ENCODE measurements around the gene MT1G. TPM values are rescaled to one million over a fixed set of nuclear protein-coding genes. Genes with fewer than 3 reads are reported as not detected.
"Not testable (repeated sequence)": the region's sequence is repeated elsewhere in the genome, so short reads cannot be mapped to it uniquely, and the experiment has no call there.

The MT1G gene
- polyA plus RNA-seq, 3 donors, result 1,258 to 2,088 (median 1,548) TPM

DNA sequence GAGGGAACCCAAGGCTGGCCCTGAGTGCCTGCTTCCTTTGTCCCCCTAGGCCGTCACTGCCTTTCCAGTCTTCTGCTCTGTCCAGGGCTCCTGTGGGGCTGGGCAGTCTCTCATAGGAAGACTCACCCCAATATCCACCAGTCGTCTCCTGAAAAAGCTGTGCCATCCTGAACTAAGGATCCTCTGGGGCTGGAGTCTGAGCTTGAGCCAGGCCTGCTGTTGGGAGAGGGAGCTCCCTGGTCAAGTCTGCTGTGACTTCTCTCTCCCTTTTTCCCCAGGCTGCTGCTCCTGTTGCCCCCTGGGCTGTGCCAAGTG, 2.7 kb upstream of the MT1G start:
- WGBS, 3 donors, result 29 to 76% (median 71%) methylated on average over 2 of the region's 2 CpGs

DNA sequence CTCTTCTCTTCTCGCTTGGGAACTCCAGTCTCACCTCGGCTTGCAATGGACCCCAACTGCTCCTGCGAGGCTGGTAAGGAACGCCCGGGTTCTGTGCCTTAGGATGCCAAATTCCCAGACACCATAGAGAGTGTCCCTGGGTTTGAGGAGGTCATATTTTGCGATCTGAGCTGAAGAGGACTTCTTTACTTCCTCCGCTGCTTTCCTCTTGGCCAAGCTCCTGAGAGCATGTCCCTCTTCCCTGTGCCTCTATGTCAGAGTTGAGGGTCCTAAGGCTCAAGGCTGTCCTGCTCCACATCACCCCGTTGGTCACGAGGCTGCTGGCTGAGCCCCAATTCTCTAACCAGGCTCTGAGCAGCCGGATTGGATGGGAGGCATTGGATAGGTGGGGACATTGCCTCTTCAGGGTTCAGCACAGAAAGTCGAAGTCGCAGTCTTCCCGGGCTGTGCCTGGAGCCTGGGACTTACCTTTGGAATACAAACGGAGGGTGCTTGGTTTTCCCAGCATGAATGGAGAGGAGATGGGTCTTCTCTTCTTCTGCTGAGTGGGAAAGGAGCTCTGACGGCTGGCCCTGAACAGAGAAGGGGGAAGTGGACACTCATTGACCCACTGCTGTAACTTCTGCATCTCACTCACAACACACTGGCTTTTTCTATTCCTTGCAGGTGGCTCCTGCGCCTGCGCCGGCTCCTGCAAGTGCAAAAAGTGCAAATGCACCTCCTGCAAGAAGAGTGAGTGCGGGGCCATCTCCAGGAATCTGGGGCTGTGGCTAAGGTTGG, 2.2 kb upstream of the MT1G start:
- no peak overlapping the region for H3K27ac ChIP-seq (ENCODE audit: low read depth, low read length)
- 17 to 26% (median 22%) methylated on average over 19 of the region's 19 CpGs for WGBS, 3 donors

More for the DNA sequence above, 2.7 kb upstream of the MT1G start:
- no peak overlapping the region for H3K27ac ChIP-seq (ENCODE audit: low read depth, low read length)

DNA sequence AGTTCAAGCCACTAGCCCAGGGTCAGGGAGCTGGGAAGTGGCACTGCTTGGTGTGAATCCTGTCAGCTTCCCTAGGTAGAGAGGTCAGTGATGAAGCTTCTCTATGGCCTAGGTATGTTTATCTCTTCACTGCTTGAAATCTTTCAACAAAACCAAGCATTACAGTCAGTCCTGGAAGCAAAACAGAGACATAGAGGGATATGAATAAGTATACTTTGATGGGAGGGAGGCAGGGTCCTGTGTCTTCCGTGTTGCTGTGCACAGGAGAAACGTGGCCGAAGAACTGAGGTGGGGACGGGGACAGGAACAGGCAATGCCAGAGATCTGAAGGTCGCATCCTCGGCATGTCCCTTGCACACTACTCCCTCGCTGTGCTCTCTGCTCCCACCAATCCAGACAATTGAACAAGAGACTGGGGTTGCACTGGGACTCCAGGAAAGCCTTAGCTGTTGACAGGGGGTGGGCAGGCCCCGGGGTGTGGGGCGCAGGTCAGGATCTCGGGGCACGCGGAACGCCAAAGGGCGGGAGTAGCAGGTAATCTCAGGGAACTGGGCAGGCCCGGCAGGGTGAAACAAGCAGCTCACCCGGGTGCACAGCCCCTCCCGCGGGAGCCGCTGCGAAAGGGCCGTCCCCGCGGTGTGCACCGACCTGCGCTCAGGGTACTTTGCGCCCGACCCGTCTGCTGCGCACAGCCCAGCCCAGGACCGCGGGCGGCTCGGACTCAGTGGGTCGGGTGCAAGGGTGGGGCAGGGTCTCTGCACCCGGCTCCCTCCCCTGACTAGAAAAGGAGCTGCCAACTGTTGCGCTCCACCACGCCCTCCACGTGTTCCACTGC, 1.4 kb upstream of the MT1G start, which contains the start of gene MT1H:
MT1H (plus strand) TSS at position 810 of the 835 bp plus-strand sequence. CDS start 71 bp downstream, outside the sequence.
- 12 to 19% (median 17%) methylated on average over 37 to 38 of the region's 38 CpGs for WGBS, 3 donors
- H3K27ac ChIP-seq (ENCODE audit: low read depth, low read length), result no peak within 1 kb of the TSS

DNA sequence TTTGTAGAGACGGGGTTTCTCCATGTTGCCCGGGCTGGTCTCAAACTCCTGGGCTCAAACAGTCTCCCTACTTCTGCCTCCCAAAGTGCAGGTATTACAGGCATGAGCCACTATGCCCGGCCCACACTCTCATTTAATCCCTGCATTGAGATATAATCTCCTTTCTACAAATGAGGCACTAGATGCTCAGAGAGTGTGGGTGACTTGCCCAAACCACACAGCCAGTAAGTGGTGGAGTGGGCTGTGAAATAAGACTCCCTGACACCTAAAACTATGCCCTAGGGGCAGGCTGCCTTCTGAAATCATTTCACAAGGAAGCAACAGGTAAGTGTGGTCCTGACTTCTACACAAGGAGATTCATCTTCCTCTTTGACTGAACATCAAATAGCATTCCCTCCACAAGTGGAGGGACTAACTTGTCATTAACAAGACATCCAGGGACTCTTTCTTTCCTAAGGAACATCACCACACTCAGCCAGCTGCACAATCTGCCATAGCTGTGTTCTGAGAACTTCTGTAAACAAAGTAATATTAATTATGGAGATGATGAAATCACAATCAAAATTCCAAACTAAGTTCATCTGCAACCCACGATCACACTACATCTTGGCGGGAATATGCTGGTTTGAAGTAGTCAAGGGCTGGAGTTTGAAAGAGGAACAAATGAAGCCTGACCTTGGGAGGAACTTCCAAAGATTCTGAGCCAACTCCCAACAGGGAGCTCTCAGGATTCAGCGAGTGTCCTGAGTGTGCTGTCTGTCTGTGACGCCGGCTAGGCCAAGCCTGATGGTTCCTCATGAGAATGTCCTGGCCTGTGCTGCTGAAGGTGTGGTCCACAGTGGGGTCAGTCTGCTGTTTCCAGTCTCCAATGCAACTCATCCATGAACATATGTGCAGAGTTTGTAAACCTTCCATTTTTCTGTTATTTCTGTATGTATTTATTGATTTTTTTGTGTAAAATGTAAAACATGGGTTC, 2.3 kb downstream of the MT1G start:
- H3K27ac ChIP-seq (ENCODE audit: low read depth, low read length), result not testable (repeated sequence)
- WGBS, 3 donors, result 35 to 66% (median 63%) methylated on average over 8 of the region's 8 CpGs

DNA sequence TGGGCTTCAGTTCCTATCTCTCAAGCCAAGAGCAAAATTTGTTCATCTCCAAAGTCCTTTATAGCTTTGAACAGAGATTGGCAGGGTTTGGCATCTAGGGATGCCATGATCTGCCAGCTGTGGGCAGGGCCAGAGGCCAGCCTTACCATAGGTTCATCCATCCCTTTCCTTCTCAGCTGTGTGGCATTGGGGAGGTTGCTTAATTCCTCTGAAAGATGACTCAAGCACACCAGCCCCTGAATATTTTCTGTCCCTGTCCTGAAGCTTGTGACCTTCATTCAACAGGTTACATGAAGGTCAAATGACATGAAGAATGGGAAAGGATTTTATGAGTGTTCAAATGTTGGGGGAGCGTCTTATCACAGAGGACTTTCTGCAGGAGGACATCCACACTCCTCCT, 3.4 kb downstream of the MT1G start:
- WGBS, 3 donors, result 89 to 97% (median 92%) methylated on average over 1 of the region's 1 CpG
- H3K27ac ChIP-seq (ENCODE audit: low read depth, low read length), result no peak overlapping the region

DNA sequence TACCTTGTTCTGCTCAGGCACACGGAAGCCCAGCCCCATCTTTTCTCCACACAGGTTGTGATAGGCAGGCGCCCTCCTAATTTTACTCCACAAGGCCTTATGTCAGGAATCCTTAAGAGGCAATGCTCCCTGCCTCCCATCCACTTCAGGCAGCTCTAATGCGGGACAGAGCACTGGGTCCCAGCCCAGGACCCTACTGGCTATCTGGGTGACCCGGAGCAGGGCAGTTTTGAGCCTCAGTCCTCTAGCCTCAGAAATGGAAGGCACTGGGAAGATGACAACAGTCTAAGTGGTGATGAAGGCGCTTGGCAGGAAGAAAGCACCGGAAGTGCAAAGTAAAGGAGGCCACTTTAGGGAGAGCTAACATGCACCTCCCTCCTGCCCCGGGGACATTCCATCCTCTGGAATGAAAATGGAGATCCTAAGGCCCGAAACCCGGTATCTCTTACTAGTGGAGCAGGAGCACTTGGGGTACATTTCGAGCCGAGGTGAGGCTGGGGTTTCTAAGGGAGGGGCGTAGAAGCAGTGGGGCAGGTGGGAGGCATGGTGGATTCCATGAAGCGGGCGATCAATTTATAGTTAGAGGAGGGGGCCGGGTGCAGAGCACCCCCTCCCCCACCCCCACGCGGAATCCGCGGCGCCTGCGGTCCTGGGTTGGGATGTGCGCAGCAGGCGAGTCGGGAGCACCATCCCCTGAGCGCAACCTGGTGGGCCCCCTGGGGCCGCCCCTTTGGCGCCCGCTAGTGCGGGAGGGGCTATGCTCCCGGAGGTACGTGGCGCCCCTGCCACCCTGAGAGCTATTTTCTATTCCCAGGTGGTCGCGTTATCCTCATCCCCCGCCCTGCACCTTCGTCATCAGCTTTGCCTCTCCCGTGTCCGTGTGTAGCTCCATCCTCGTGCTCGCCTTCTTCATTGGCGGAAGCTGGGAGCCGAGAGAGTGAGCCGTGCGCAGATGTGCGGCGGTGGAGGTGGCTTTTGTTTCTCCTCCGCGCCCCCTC, 5.2 kb downstream of the MT1G start:
- H3K27ac ChIP-seq (ENCODE audit: low read depth, low read length), result no peak overlapping the region
- 14 to 33% (median 20%) methylated on average over 40 to 48 of the region's 48 CpGs for WGBS, 3 donors

DNA sequence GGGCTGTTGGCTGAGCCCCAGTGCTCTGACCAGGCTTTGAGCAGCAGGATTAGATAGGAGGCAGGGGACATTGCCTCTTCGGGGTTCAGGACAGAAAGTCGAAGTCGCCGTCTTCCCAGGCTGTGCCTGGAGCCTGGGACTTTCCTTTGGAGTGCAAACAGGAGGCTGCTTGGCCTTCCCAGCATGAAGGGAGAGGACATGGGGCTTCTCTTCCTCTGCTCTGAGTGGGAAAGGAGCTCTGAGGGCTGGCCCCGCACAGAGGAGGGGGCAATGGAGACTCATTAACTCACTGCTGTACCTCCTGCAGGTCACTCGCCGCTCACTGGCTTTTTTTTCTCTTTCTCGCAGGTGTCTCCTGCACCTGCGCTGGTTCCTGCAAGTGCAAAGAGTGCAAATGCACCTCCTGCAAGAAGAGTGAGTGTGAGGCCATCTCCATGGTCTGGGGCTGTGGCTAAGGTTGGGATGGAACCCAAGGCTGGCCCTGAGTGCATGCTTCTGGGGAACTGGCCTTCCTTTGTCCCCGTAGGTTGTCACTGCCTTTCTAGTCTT, 9.5 kb downstream of the MT1G start:
- WGBS, 3 donors, result 13 to 42% (median 41%) methylated on average over 10 of the region's 10 CpGs
- H3K27ac ChIP-seq (ENCODE audit: low read depth, low read length), result no peak overlapping the region

DNA sequence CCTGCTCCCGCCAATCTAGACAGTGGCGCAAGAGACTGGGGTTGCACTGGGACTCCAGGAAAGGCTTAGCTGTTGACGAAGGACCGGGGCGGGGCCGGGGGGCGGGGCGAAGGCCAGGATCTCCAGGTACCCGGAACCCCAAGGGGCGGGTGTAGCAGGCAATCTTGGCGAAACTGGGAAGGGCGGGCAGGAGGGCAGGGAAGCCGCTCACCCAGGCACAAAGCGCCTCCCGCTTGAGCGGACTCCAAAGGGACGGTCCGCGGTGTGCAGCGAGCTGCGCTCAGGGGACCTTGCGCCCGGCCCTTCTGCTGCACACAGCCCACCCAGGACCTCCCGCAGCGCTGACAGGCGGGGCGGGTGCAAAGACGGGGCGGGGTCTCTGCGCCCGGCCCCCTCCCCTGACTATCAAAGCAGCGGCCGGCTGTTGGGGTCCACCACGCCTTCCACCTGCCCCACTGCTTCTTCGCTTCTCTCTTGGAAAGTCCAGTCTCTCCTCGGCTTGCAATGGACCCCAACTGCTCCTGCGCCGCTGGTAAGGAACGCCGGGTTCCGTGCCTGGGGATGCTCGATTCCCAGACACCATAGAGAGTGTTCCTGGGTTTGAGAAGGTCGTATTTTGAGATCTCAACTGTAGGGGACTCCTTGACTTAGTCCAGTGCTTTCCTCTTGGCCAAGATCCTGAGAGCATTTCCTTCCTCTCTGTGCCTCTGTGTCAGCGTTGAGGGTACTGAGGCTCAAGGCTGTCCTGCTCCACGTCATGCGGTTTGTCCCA, 10.1 kb downstream of the MT1G start, which contains the start of gene MT1F:
MT1F (plus strand) TSS at position 405 of the 772 bp plus-strand sequence; CDS start at position 505, 100 bp downstream.
- H3K27ac ChIP-seq (ENCODE audit: low read depth, low read length), result no peak within 1 kb of the TSS
- WGBS, 3 donors, result 0 to 2% (median 1%) methylated on average over 38 to 46 of the region's 46 CpGs

DNA sequence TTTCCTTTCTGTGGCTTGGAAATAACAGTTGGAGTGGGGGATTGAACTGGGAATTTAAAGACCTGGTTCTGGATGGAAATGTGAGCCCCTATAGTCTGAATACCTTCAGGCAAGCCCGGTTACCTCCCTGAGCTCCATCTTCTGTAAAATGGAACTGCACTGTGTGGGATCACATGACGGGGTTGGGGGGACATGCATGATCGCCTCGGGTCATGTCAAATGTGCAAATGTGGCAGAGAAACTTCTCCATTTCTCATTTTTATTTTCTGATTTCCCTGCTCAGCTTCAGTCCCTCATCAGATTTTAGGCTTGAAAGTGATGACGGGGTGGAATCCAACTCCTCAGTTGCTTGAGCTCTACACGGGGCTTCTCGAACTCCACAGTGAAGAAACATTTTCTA, 14.6 kb downstream of the MT1G start:
- H3K27ac ChIP-seq (ENCODE audit: low read depth, low read length), result no peak overlapping the region
- 87 to 90% (median 89%) methylated on average over 7 of the region's 7 CpGs for WGBS, 3 donors

DNA sequence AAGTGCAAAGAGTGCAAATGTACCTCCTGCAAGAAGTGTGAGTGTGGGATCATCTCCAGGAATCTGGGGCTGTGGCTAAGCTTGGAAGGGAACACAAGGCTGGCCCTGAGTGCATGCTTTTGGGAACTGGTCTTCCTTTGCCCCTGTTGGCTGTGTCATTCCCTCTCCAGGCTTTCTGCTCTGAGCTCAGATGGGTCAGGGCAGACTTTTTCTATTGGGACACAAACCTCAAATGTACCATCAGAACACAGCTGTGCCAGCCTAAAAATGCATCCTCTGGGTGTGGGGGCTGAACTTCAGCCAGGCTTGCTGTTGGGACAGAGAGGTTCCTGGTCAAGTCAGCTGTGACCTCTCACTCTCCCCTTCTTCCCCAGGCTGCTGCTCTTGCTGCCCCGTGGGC, 15.3 kb downstream of the MT1G start:
- 50 to 59% (median 55%) methylated on average over 1 of the region's 1 CpG for whole genome bisulfite sequencing, 3 donors
- no peak overlapping the region for H3K27ac ChIP-seq (ENCODE audit: low read depth, low read length)

DNA sequence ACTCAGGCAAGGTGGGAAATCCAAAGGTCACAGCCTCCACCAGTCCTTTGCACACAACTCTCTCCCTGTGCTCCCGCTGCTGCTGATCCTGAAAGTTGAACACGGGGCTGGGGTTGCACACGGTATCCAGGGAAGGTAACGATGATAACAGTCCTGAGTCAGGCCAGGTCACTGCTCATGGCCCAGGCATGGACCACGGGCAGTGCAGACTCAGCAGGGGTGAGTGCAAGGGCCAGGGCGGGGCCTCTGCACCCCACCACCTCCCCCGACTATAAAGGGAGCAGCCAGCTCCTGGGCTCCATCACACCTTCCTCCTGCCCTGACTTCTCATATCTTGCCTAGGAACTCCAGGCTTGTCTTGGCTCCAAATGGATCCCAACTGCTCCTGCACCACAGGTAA, 16.3 kb downstream of the MT1G start, which contains the start of gene MT1B:
MT1B (plus strand) TSS at position 301 of the 400 bp plus-strand sequence; CDS start at position 369, 68 bp downstream.
- H3K27ac ChIP-seq (ENCODE audit: low read depth, low read length), result no peak within 1 kb of the TSS

DNA sequence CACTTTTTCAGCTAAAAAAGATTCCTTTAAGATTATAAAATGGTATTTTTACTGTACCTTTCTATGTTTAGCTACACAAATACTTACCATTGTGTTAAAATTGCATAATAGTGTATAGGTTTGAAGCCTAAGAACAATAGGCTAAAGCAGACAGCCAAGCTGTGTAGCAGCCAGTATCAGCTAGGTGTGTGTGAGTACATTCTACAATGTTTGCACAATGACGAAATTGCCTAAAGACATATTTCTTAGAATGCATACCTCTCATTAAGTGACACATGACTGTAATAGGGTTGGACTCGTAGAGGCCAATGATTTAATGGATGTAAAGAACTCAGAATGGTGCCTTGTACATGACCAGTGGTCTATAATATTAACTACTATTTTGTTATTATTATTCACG, 18.0 kb downstream of the MT1G start:
- 73 to 86% (median 82%) methylated on average over 3 of the region's 3 CpGs for WGBS, 3 donors
- H3K27ac ChIP-seq (ENCODE audit: low read depth, low read length), result no peak overlapping the region

More for the DNA sequence above, 16.3 kb downstream of the MT1G start, which contains the start of gene MT1B:
- WGBS, 3 donors, result 70 to 83% (median 74%) methylated on average over 5 to 7 of the region's 7 CpGs

DNA sequence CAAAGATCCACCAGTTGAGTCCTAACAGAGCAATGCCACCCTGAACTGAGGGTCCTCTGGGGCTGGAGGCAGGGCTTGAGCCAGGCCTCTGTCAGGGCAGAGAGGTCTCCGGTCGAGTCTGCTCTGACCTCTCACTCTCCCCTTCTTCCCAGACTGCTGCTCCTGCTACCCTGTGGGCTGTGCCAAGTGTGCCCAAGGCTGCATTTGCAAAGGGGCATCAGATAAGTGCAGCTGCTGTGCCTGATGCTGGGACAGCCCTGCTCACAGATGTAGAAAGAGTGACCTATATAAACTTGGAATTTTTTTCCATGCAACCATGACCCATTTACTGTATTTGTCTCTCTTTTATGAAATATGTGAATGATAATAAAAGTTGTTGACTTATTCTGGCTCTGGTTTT, 18.6 kb downstream of the MT1G start:
- WGBS, 3 donors, result 86 to 100% (median 88%) methylated on average over 2 of the region's 2 CpGs
- H3K27ac ChIP-seq (ENCODE audit: low read depth, low read length), result no peak overlapping the region

DNA sequence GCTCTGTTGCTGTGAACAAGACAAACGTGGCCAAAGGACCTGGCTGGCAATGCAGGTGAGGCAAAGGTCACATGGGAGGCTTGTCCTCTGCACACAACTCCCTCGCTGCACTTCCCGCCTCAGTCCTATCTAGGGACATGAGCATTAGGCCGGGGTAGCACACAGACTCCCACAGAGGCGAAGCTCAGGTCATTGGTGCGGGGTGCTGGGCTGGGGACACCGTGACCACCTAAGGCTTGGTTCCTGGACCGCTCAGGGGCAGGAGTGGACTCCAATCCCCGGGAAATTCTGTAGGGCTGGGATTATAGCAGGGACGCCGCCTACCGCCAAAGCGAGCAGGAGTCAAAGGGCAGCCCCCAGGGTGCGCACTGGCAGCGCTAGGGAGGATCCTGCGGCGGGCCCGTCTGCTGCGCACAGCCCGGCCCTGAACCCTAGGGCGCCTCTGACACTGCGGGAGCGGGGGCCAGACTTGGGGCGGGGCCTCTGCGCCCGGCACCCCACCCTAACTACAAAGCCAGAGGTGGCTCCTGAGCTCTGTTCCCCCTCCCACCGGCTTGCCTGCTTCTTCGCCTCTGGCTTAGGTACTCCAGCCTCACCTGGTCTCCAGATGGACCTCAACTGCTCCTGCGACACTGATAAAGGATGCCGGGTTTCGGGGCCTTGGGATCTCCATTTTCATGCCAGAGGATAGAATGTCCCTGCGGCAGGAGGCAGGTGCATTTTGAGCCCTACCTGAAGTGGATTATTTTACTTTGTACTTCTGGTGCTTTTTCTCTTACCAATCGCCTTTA, 20.0 kb downstream of the MT1G start:
- H3K27ac ChIP-seq (ENCODE audit: low read depth, low read length), result no peak overlapping the region
- 36 to 48% (median 39%) methylated on average over 32 to 33 of the region's 33 CpGs for WGBS, 3 donors

DNA sequence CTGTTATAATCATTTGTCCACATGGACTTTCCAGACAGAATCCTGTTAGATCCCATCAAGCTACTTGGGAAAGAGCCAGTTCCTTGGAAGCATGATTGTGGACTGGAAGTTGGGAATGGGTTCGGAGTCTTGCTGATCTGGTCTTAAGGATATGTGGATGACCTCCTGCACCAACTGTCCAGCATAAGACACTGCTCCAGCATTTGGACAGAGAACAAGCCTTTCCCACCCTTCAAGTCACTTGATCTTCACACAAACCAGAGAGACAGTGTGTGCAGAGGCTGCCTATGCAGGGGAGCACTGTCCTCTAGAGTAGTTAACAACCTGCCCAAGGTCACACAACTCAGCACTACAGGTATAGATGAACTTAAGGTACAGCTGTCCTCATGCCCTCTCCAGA, 22.0 kb downstream of the MT1G start:
- WGBS, 3 donors, result 0% methylated on average over 1 of the region's 1 CpG
- no peak overlapping the region for H3K27ac ChIP-seq (ENCODE audit: low read depth, low read length)
